GM12864 (cell line): Measurements from ENCODE around the gene HDAC4.

Experiments
- DNase-seq: peaks from one replicate; pipeline ENCODE4 v3.0.0-alpha.2; 2011; ENCODE audit warnings: low read depth
- H3K4me3 ChIP-seq: 2 replicates; pipeline ENCODE4 v1.5.1; 2011; ENCODE audit warnings: mild to moderate bottlenecking, low read depth, low read length, control low read depth
- TF ChIP-seq, protein P1 (sequence below): IDR thresholded peaks from 2 replicates; pipeline ENCODE4 v1.5.1; 2011; ENCODE audit warnings: low read depth, mild to moderate bottlenecking, moderate library complexity, low read length, control low read depth, inconsistent platforms; ENCODE audit errors: missing control alignments

HDAC4 gene

DNA sequence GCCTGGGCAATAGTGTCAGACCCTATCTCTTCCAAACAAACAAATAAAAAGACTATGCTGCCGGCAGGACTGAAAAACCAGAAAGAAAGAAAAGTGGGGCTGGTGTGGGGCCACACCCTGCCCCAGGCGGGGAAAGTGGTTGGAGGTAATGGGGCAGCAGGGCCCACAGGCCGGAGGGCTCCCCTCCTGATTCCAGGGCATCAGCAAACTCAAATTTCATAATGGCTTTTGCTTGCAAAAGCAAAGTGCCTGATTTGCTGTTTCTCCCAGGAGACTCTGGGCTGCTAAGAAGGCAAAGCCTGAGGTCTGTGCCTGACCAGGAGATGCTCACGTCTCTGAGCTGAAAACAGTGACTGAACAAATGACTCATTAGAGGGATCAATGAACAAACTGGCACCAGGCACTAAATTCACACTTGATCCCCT, 121.9 kb downstream of the HDAC4 start:
- H3K4me3 ChIP-seq, result no peak overlapping the region
- TF ChIP-seq, protein P1, sequence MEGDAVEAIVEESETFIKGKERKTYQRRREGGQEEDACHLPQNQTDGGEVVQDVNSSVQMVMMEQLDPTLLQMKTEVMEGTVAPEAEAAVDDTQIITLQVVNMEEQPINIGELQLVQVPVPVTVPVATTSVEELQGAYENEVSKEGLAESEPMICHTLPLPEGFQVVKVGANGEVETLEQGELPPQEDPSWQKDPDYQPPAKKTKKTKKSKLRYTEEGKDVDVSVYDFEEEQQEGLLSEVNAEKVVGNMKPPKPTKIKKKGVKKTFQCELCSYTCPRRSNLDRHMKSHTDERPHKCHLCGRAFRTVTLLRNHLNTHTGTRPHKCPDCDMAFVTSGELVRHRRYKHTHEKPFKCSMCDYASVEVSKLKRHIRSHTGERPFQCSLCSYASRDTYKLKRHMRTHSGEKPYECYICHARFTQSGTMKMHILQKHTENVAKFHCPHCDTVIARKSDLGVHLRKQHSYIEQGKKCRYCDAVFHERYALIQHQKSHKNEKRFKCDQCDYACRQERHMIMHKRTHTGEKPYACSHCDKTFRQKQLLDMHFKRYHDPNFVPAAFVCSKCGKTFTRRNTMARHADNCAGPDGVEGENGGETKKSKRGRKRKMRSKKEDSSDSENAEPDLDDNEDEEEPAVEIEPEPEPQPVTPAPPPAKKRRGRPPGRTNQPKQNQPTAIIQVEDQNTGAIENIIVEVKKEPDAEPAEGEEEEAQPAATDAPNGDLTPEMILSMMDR, result no peak
- DNase-seq, result no peak

DNA sequence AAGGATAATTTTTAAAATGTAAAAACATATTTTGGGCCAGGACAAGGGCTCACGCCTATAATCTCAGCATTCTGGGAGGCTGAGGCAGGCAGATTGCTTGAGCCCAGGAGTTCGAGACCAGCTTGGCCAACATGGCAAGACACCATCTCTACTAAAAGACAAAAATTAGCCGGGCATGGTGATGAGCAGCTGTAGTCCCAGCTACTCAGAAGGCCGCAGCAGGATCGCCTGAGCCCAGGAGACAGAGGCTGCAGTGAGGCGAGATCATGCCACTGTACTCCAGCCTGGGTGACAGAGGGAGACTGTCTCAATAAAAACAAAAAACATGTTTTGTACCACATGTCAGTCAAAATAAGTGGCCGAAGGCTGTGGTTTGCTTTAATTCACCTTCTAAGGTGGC, 122.5 kb downstream of the HDAC4 start:
- no peak overlapping the region for H3K4me3 ChIP-seq
- DNase-seq, result no peak
- TF ChIP-seq, protein P1, result no peak

DNA sequence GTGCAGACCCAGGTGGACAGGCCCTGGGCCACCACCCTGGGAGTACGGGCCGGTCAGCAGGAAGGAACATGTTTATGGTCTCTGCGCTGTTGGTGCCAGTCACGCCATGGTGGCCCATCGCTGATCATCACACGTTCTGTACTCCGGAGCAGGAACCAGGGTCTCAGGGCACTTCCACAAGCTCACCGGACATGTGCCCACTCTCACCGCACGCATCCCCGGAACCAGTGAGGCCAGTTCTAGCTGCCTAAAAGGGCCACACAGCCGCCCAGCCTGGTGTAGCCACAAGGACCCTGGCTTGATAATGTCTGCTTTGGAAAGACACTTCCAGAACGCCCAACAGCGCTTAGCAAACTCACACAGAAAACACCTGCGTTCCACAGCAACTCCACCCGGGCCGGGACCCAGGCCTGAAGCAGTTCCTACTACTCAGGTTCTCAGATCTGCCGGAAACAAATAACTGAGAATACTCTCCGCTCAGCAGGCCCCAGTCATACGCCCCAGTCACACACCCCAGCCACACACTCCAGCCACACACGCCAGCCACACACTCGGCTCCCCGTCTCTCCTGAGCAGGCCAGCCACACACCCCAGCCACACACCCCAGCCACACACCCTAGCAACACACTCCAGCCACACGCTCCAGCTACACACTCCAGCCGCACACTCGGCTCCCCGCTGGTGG, 123.3 kb downstream of the HDAC4 start:
- TF ChIP-seq, protein P1, result no peak
- H3K4me3 ChIP-seq, result no peak overlapping the region
- DNase-seq, result no peak

DNA sequence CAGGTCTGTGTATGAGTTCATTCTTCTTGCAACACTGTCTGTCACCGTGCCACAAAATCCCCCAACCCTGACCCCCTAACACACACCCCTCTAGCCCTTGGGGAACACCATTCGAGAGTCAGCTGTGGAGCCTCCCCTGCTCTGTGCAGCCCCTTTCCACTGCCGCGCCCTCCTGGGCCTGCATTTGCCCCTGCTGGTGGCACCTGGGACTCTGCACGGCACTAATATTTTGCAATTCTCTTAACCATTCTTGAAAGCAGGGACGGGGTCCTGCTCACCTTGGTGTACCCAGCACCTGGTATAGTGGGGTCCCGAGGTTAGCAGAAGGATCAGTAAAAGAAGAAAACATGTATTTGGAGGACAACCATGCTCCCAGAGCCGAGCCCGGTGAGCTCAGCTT, 124.0 kb downstream of the HDAC4 start:
- TF ChIP-seq, protein P1, result peak; percentile 3
- no peak overlapping the region for H3K4me3 ChIP-seq
- DNase-seq, result no peak

DNA sequence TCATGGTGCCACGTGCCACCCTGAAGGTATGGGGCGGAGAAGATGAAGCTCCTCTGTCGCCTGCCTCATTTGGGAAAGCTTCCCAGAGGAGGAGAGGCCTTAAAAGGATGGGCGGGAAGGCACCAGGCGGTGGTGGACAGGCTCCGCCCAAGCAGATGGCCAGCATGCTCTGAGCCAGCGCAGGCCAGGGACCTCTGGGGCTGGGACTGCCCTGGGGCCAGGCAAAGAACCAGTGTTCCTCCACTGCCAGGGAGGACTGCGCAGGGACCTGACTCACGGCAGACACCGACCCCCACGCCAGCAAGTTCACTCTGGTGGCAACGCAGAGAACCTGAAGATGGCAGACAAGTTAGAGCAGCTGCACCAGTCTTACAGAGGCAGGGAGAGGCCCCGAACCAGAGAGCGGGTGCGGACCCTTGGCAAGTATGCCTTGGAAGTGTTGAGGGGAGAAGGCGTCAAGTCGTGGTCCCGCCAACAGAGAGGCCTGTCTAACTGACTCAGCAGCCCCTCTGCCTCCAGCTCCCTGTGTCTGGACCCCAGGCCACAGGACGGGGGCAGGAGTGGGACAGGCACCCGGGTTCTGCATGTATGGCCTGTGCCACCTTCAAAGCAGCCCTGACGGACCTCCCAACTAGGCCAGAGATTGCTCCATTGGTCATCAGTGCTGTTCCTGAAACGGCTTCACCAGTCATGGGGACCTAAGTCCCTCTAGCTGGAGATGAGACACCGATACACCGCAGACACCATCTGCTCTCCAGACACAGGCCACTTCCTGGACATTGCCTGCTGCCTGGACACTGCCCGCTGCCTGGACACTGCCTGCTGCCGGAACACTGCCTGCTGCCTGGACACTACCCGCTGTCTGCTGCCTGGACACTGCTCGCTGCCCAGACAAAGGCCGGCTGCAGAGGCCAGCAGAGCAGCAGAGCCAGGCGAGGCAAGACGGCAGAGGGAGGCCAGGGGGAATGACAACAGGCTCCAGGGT, 124.7 kb downstream of the HDAC4 start:
- H3K4me3 ChIP-seq, result no peak overlapping the region
- DNase-seq, result no peak
- TF ChIP-seq, protein P1, result no peak

DNA sequence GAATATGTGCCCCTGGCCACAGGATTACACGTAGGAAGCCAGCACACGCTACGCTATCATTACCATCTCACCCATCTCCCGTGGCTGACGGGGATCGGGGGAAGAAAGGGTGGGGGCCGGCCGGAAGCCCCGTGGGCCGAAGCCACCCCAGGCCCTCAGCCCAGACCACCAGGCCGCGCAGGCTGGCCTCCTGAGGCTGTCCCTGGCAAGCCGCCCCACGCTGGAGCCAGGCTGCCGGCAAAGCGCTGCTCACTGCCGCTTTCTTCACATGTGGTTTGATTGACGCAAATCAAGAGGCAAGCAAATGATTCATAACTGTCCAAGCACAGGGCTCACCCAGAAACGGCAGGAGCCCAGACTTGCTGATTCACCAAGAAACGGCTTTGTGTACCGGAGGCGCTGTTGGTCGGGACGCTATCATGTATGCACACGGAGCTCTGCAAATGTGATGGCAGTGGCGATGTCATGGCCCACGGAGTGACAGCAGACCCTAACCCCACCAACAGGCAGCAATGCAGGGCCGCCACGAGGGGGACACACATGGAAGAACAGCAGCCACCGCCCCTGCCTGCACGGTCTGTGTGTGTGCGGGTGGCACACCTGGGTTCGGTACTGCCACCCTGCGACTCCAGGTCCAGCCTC, 125.7 kb downstream of the HDAC4 start:
- DNase-seq, result no peak
- H3K4me3 ChIP-seq, result no peak overlapping the region
- TF ChIP-seq, protein P1, result no peak
